AG10803 (cell line): Measurements from ENCODE around the gene KCNMA1.
A peak's percentile ranks its signal among the peaks of the same experiment; 100 is the strongest.

Source experiments
- DNase-seq: peaks from one replicate; pipeline ENCODE4 v3.0.0; 2010; ENCODE audit warnings: low read depth
- H3K4me3 ChIP-seq: 2 replicates; pipeline ENCODE4 v1.5.1; 2011; ENCODE audit warnings: mild to moderate bottlenecking, low read length, control low read depth
- CTCF ChIP-seq: conservative IDR thresholded peaks from 2 replicates; pipeline ENCODE4 v1.5.1; 2011; ENCODE audit warnings: mild to moderate bottlenecking, low read length, control low read depth, inconsistent platforms

KCNMA1 gene

GRCh38 chr10:77419979-77420378 lies 217.6 kb downstream of the KCNMA1 start:
- no peak for TF ChIP-seq CTCF
- DNase-seq = no peak
- no peak overlapping the region for H3K4me3 ChIP-seq

GRCh38 chr10:77419056-77419455 lies 218.6 kb downstream of the KCNMA1 start:
- no peak for DNase-seq
- no peak for TF ChIP-seq CTCF
- no peak overlapping the region for H3K4me3 ChIP-seq

GRCh38 chr10:77417806-77418640 lies 219.6 kb downstream of the KCNMA1 start:
- H3K4me3 ChIP-seq = no peak overlapping the region
- DNase-seq = peak; percentile 48
- TF ChIP-seq CTCF = no peak

- no peak for DNase-seq
- no peak overlapping the region for H3K4me3 ChIP-seq
- no peak for TF ChIP-seq CTCF
Measured at GRCh38 chr10:77417359-77417758, 220.2 kb downstream of the KCNMA1 start.

- H3K4me3 ChIP-seq = 0 out of 2 replicates have a peak overlapping the region, but pooled peaks have one; percentile 28
- peak; percentile 95 for DNase-seq
- TF ChIP-seq CTCF = no peak
Measured at GRCh38 chr10:77416311-77417135, 221.1 kb downstream of the KCNMA1 start.

GRCh38 chr10:77415313-77415960 lies 222.2 kb downstream of the KCNMA1 start:
- DNase-seq = peak; percentile 69
- no peak overlapping the region for H3K4me3 ChIP-seq
- no peak for TF ChIP-seq CTCF
